Retinal pigment epithelial cell (primary cell): ENCODE data around the gene PHLDB1.
A peak's percentile ranks its signal among the peaks of the same experiment; 100 is the strongest.

ENCODE experiments used
- DNase-seq: peaks from one replicate; pipeline ENCODE4 v3.0.0-alpha.2; 2010; ENCODE audit warnings: low read depth
- H3K4me3 ChIP-seq: 2 replicates; pipeline ENCODE4 v1.5.1; 2011; ENCODE audit warnings: mild to moderate bottlenecking, low read length, control low read depth, moderate library complexity
- TF ChIP-seq, protein P1 (sequence below): conservative IDR thresholded peaks from 2 replicates; pipeline ENCODE4 v1.5.1; 2011; ENCODE audit warnings: low read depth, low read length, control low read depth, inconsistent platforms

The PHLDB1 gene

DNA sequence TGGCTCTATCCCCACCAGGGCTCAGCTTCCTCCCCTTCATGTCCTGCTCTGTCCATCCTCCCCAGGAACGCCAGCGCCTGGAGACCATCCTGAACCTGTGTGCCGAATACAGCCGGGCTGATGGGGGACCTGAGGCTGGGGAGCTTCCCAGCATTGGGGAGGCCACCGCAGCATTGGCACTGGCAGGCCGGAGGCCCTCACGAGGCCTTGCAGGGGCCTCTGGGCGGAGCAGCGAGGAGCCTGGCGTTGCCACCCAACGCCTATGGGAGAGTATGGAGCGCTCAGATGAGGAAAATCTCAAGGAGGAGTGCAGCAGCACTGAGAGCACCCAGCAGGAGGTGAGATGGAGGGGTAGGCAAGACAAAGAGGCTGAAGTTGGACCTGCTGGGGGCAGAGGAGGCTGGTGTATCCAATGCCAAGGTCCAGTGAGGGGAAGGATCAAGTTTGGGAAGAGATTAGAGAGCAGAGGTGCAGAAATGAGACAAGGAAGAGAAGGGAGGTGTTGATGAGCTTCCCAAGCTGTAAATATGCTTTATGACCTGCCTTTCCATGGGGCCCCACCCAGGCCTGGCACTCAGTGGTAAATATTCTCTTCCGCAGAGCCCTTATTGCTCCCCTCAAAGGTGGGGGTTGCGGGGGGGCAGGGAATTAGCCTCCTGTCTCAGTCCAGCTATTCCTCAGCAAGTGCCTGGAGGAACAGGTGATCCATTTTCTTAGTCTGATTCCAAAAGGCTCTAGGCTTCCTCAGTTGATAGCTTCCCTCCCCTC lies 23.9 kb downstream of the PHLDB1 start:
- TF ChIP-seq, protein P1, sequence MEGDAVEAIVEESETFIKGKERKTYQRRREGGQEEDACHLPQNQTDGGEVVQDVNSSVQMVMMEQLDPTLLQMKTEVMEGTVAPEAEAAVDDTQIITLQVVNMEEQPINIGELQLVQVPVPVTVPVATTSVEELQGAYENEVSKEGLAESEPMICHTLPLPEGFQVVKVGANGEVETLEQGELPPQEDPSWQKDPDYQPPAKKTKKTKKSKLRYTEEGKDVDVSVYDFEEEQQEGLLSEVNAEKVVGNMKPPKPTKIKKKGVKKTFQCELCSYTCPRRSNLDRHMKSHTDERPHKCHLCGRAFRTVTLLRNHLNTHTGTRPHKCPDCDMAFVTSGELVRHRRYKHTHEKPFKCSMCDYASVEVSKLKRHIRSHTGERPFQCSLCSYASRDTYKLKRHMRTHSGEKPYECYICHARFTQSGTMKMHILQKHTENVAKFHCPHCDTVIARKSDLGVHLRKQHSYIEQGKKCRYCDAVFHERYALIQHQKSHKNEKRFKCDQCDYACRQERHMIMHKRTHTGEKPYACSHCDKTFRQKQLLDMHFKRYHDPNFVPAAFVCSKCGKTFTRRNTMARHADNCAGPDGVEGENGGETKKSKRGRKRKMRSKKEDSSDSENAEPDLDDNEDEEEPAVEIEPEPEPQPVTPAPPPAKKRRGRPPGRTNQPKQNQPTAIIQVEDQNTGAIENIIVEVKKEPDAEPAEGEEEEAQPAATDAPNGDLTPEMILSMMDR, result no peak
- DNase-seq, result no peak
- no peak overlapping the region for H3K4me3 ChIP-seq

DNA sequence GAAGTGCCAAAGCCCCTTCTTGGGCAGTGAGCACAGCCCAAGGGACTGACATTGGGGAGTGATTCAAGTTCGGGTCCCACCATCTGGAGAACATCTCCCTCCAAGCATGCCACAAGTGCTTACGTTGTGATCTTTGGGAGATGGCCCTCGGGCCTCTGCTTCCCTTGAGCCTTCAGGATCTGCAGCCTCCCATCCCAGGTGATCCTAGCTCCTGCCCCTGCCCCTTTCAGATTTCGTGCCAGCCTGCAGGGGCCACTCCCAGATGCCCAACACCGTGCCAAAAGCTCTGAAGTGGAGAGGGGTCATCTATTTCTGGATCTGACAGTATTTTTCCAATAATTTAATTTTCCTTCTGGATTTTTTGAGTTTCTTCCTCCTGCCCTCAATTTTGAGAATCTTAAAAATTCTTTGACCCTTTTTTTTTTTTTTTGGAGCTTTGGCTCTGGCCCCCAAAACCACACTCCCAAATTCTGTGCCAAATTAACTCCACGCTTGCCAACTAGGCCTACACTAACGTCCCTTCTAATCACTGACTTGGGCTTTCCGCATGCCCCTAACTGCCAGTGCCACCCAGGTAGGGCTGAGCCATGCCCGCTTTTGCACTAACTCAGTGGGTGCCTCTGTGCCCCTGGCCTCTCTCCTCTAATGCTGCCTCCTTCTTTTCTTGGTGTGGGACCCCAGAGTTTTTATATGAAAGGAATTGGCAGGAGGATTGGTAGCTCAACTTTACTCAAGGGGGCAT lies 25.3 kb downstream of the PHLDB1 start:
- TF ChIP-seq, protein P1, result no peak
- no peak overlapping the region for H3K4me3 ChIP-seq
- no peak for DNase-seq

DNA sequence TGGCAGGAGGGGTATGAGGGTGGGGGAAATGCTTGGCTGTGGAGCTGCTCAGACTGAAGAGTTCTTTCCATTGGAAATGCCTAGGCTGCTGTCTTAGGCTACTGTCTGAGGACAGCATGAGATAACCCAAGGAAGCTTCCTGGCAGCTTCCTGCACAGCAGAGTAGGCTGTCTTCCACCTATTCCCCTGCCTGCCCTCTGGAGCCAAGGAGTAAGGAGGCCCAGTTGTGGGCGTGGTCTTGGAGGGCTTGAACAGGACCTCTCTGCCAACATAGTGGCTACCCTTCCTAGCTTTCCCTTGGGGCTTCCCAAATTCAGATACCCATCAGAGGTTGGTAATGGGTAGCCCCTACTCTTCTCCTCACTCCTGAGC lies 25.9 kb downstream of the PHLDB1 start:
- DNase-seq, result no peak
- TF ChIP-seq, protein P1, result no peak
- no peak overlapping the region for H3K4me3 ChIP-seq

DNA sequence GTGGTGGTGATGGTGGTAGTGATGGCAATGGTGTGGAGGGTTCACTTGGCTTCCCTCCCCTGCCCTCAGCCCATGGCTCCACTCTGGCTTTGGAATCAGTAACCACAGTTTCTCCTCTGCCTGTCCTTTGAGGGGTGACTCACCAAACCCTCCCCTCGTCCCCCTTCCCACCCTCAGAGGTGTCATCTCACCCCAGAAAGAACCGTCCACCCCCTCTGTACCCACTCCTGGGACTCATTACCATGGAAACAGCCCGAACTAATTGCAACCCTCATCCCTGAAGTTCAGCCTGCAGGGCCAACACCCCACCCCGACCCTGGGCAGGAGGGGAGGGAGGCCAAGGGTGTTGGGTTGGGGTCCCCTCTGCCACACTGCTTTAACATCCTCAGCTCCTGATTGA lies 26.6 kb downstream of the PHLDB1 start:
- DNase-seq, result no peak
- H3K4me3 ChIP-seq, result no peak overlapping the region
- TF ChIP-seq, protein P1, result no peak

DNA sequence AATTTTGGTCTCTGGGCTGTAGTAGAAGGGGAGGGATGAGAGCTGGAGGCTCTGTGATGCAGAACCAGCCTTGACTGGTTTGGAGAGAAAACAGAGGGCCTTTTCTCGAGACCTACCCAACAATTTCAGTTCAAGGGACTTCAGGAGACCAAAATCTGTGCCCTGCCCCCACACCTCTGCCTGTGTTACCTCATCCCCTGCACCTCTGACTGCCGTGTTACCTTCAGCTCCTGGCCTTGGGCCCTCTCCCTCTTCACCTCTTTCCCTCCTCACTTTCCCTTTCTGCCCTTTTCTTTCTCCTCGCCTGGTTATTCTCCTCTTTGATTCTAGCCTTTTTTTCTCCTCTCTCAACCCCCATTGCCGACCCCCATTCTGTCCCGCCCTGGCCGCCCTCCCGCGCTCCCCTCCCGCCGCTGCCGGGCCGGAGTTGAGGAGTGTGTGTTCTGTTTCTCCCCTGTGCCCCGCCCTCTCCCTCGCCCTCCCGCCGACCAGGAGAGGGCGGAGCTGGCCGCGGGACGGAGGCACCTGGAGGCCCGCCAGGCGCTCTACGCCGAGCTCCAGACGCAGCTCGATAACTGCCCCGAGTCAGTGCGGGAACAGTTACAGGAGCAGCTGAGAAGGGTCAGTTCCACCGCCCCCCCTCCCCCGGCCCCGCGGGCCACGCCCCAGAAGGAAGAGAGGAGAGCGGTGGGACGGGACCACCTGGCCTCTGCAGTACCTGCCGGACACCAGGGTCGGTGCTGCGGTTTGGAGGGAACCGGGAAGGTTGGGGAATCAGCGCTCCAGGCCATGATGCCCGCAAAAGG lies 27.2 kb downstream of the PHLDB1 start:
- TF ChIP-seq, protein P1, result peak; percentile 22
- peak overlapping the region; percentile 18 for H3K4me3 ChIP-seq
- peak; percentile 31 for DNase-seq

DNA sequence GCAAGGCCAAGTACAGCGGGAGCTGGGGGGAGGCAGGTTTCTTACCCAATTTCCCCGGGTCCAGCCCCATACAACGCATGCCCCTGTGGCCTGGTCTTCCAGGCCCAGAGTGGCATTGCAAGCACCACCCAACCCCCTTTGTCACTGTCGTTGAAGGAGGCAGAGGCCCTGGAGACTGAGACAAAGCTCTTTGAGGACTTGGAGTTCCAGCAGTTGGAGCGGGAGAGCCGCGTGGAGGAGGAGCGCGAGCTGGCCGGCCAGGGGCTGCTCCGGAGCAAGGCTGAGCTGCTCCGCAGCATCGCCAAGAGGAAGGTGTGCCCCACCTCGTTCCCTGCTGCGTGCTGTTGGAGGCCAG lies 27.8 kb downstream of the PHLDB1 start:
- H3K4me3 ChIP-seq, result peak overlapping the region; percentile 6
- DNase-seq, result no peak

More for the DNA sequence above, 27.8 kb downstream of the PHLDB1 start:
- TF ChIP-seq, protein P1, result no peak
